Psoas muscle (tissue), 8 donors: ENCODE measurements around the gene NSUN2. TPM values are rescaled to one million over a fixed set of nuclear protein-coding genes. Genes with fewer than 3 reads are reported as not detected.

Experiments used
- ATAC-seq, 4 donors: fragments of 200-7000 bp; cut with Tn5 transposase; one replicate each; pipeline ENCODE4 v1.9.1; 2020; ENCODE audit warnings: moderate library complexity in 3 of 4, mild to moderate bottlenecking in 2 of 4
- DNase-seq, 2 donors: peaks; one replicate each; pipeline ENCODE4 v3.0.0-alpha.2; 2020
- H3K27ac ChIP-seq: fragments of 200-600 bp; one replicate; pipeline ENCODE4 v1.8.0; 2022
- H3K27me3 ChIP-seq, 3 donors: fragments of 200-600 bp in 1 of 3; one replicate each; pipeline versions ENCODE4 v1.6.1 to v1.8.0; 2013 to 2022; ENCODE audit warnings: low read length in 2 of 3, mild to moderate bottlenecking in 2 of 3, moderate library complexity in 1 of 3; ENCODE audit not compliant: insufficient read depth in 3 of 3
- H3K36me3 ChIP-seq, 2 donors: fragments of 200-600 bp in 1 of 2; one replicate each; pipeline versions ENCODE4 v1.6.1 to v1.8.0; 2013 to 2022; ENCODE audit warnings: low read depth in 1 of 2, mild to moderate bottlenecking in 1 of 2, moderate library complexity in 1 of 2; ENCODE audit not compliant: insufficient read depth in 1 of 2
- H3K4me1 ChIP-seq: fragments of 200-600 bp; one replicate; pipeline ENCODE4 v1.8.0; 2022
- H3K4me3 ChIP-seq: fragments of 200-600 bp; one replicate; pipeline ENCODE4 v1.8.0; 2022; ENCODE audit warnings: mild to moderate bottlenecking
- H3K9me3 ChIP-seq: fragments of 200-600 bp; one replicate; pipeline ENCODE4 v1.8.0; 2022
- WGBS, 3 donors: extraction: QIAGEN DNeasy Blood & Tissue Kit; methylation state at CpG; one replicate each; pipeline versions ENCODE4 v1.1.6 to v1.1.7; 2013; 5-methylcytosine and 5-hydroxymethylcytosine counted together
- intact Hi-C, 2 donors: fragments of 100-400 bp; cut with DNase I; formaldehyde crosslinking; loops; one replicate each; pipeline versions ENCODE4 v1.11.0 to v1.14.2; 2022
- polyA plus RNA-seq, 3 donors: library from polyadenylated mRNA; stranded (reverse); fragments of 200-250 nt; gene quantifications; one replicate each; pipeline ENCODE4 v1.2.3, GENCODE V29; 2013
- total RNA-seq, 4 donors: library from RNA; stranded (reverse); fragmentation: NEBNext Ultra II Directional in 2 of 4; extraction: Animal tissue kit (Norgen Biotek cat#: 25700) in 2 of 4; gene quantifications; one replicate each; pipeline versions ENCODE4 v1.2.1 to v1.2.4, GENCODE V29; 2021 to 2023
- TF ChIP-seq, protein P1 (sequence below): fragments of 200-600 bp; IDR thresholded peaks from one replicate; pipeline ENCODE4 v1.8.0; 2022; ENCODE audit warnings: antibody characterized with exemption
- donor health status: healthy with polysubstance abuse.
- donor health status: DM: no; HTN: no; CAD: no; lungs with moderate emphysema.
- donor health status: Bipolar disorder and iron deficiency.
- donor health status: healthy.
- donor health status: DM: yes; HTN: yes; CAD: no.
- donor health status: DM: no; HTN: no; CAD: no.
- donor health status: DM: no; HTN: no; CAD: no.
- donor health status: DM: yes; HTN: yes; CAD: no.

Gene NSUN2
- total and polyA plus RNA-seq, 7 donors, result 30.6 to 80.9 (median 53.6) TPM

DNA sequence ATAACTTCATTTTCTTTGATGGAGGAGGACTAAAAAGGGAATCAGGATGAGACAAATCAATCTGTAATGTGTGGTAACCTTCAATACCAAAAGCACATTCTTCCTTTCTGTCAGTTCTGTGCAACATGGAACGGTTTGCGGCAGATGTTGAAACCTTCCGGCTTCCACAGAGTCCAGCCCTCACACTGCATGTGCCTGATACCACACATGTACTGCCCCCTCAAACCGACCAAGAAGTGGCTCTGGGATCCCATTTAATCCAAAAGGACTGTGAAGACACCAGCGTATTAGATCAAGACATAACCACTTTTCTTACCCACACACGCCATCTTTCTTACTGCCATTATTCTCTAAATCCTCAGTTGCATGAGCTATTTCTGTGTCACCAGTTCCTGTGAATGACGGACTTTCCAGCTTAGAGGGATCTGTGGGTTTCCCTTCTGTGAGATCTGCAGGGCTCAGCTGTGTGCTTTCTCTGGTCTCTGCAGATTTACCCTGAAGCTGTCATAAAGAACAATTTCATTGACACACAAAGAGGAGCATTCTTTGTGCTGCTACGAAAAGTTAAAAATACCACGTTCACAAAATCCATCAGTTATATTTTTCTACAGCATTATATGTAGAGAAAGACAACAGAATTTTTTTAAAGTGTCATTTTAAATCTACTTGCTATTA lies 25.8 kb downstream of the NSUN2 start:
- Histone ChIP-seq H3K27me3 (no peaks in the 10 kb centered on the region), H3K36me3 (peaks cover 11 to 100% of the 10 kb centered on the region in 2 donors), H3K9me3 (no peaks in the 10 kb centered on the region), H3K27ac (no peak overlapping the region), H3K4me1 (no peaks in the 10 kb centered on the region), H3K4me3 (no peak overlapping the region)
- intact Hi-C loops, result no loop called here
- DNase-seq (no peak), ATAC-seq (no peak)
- 83 to 96% (median 95%) methylated on average over 9 of the region's 9 CpGs for WGBS, 3 donors
- TF ChIP-seq, protein P1, sequence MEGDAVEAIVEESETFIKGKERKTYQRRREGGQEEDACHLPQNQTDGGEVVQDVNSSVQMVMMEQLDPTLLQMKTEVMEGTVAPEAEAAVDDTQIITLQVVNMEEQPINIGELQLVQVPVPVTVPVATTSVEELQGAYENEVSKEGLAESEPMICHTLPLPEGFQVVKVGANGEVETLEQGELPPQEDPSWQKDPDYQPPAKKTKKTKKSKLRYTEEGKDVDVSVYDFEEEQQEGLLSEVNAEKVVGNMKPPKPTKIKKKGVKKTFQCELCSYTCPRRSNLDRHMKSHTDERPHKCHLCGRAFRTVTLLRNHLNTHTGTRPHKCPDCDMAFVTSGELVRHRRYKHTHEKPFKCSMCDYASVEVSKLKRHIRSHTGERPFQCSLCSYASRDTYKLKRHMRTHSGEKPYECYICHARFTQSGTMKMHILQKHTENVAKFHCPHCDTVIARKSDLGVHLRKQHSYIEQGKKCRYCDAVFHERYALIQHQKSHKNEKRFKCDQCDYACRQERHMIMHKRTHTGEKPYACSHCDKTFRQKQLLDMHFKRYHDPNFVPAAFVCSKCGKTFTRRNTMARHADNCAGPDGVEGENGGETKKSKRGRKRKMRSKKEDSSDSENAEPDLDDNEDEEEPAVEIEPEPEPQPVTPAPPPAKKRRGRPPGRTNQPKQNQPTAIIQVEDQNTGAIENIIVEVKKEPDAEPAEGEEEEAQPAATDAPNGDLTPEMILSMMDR, result no peak

GRCh38 chr5:6604946-6605345 lies 27.9 kb downstream of the NSUN2 start:
- H3K4me3 ChIP-seq, result no peak overlapping the region
- peaks cover 9 to 100% of the 10 kb centered on the region in 2 donors for H3K36me3 ChIP-seq
- intact Hi-C loops, result no loop called here
- DNase-seq (no peak), ATAC-seq (no peak)
- H3K4me1 ChIP-seq, result no peaks in the 10 kb centered on the region
- no peaks in the 10 kb centered on the region for H3K27me3 ChIP-seq
- H3K9me3 ChIP-seq, result no peaks in the 10 kb centered on the region
- TF ChIP-seq, protein P1, result no peak
- WGBS, 3 donors, result 89 to 91% (median 90%) methylated on average over 12 of the region's 12 CpGs
- no peak overlapping the region for H3K27ac ChIP-seq

GRCh38 chr5:6604341-6604740 lies 28.5 kb downstream of the NSUN2 start:
- intact Hi-C loops, result no loop called here
- DNase-seq (no peak), ATAC-seq (no peak)
- Histone ChIP-seq H3K4me3 (no peak overlapping the region), H3K4me1 (no peaks in the 10 kb centered on the region), H3K27me3 (no peaks in the 10 kb centered on the region), H3K27ac (no peak overlapping the region), H3K9me3 (no peaks in the 10 kb centered on the region), H3K36me3 (peaks cover 9 to 100% of the 10 kb centered on the region in 2 donors)
- WGBS, 3 donors, result 86 to 95% (median 94%) methylated on average over 4 to 6 of the region's 6 CpGs
- TF ChIP-seq, protein P1, result no peak

DNA sequence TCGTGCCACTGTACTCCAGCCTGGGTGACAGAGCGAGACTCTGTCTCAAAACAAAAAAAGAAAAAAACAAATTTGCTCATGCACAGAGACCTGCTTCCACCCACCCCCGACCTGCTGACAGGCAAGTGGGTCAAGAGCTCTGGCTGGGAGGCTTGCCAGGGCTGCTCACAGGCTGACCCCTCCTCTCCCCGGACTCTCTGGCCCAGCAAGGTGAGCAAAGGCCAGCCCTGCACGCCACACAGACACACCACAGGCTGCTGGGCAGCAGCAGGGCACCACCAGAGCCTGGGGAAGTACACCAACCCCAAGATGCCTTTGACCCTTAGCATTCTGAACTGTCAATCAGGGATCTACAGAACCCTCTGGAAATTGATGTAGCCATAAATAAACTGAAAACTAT lies 29.2 kb downstream of the NSUN2 start:
- H3K4me3 ChIP-seq, result no peak overlapping the region
- DNase-seq (no peak), ATAC-seq (no peak)
- peaks cover 5 to 100% of the 10 kb centered on the region in 2 donors for H3K36me3 ChIP-seq
- WGBS, 3 donors, result 87 to 98% (median 91%) methylated on average over 5 of the region's 5 CpGs
- TF ChIP-seq, protein P1, result no peak
- no peaks in the 10 kb centered on the region for H3K27me3 ChIP-seq
- peaks cover 3% of the 10 kb centered on the region for H3K4me1 ChIP-seq
- H3K9me3 ChIP-seq, result no peaks in the 10 kb centered on the region
- H3K27ac ChIP-seq, result no peak overlapping the region
- intact Hi-C loops, result no loop called here

GRCh38 chr5:6602441-6602840 lies 30.4 kb downstream of the NSUN2 start:
- ATAC-seq (no peak), DNase-seq (no peak)
- Histone ChIP-seq H3K4me3 (no peak overlapping the region), H3K4me1 (peaks cover 11% of the 10 kb centered on the region), H3K36me3 (peaks cover 3 to 100% of the 10 kb centered on the region in 2 donors), H3K9me3 (no peaks in the 10 kb centered on the region), H3K27me3 (no peaks in the 10 kb centered on the region), H3K27ac (no peak overlapping the region)
- WGBS, 3 donors, result 75 to 96% (median 91%) methylated on average over 7 of the region's 7 CpGs
- TF ChIP-seq, protein P1, result no peak
- intact Hi-C loops, result no loop called here
